ENCODE results near the gene BARX2.

BARX2 gene

GRCh38 chr11:129443276-129443675 is 67.6 kb downstream of the BARX2 start:
- DNase-seq, result no peak

DNA sequence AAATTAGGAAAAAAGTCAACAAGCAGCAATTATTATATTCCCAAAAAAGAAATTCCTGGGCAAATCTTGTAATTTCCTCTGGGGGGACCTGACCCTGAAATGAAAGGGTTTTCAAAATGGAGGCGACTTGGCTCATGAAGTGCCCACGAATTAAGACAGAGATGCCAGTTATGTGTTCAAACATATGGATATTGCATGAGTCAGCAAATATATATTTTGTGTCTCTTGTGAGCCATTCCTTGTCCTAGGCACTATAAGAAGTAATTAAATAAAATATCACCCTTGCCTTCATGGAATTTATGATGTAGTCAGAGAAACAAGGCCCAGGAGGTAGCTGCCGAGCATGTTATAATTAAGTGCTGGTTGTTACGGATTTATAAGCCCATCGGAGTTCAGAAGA is 68.6 kb downstream of the BARX2 start:
- no peak for DNase-seq

DNA sequence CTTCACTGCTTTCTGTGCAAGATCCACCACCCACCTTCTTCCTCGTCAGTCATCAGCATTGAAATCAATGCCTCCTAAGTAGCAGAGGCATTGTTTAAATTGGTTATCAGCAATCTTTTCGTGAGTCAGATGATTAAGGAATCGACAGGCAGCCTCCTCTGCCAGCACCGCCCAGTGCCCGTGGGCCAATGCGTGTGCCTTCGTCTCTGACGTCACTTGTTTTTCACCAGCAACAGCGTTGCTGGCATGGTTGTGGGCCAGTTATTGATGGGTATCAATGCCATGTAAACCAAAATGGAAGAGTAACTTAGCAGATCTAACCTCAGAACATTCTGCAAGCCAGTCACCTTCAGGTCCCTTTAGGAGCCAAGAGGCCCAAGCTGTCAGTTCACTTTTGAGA is 69.6 kb downstream of the BARX2 start:
- no peak for DNase-seq

- DNase-seq, result no peak
These were observed 70.9 kb downstream of the BARX2 start for GRCh38 chr11:129446572-129446971.

- DNase-seq, result no peak
These were observed 72.1 kb downstream of the BARX2 start for GRCh38 chr11:129447654-129448239.

GRCh38 chr11:129451524-129451923 is 75.9 kb downstream of the BARX2 start:
- DNase-seq, result no peak

DNA sequence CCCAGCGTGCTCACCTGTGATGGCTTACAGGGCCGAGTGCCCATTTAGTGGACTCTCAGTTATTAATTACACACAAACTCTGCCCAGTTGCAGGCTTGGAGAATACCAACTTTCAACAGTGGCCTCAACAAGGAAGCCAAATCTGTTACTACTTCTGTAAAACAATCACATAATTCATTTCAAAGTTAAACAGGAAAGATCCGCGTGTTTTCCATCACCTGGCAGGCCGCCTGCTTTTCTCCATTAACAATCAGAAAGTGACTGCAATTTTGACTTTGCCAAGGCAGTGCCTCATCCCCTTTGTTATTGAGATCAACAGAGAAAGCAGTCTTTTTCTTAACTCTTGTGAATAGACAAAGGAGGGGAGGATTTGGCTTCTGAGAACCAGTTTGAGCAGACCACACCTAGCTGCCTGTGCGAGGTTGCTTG is 77.7 kb downstream of the BARX2 start:
- no peak for DNase-seq

GRCh38 chr11:129455101-129455500 is 79.5 kb downstream of the BARX2 start:
- no peak for DNase-seq

- DNase-seq, result no peak
These were observed 80.4 kb downstream of the BARX2 start for GRCh38 chr11:129455756-129456655.

GRCh38 chr11:129457321-129457720 is 81.7 kb downstream of the BARX2 start:
- no peak for DNase-seq

- DNase-seq, result no peak
These were observed 82.6 kb downstream of the BARX2 start for GRCh38 chr11:129458278-129458677.

GRCh38 chr11:129458756-129459535 is 83.3 kb downstream of the BARX2 start:
- DNase-seq, result no peak

GRCh38 chr11:129460714-129461113 is 85.1 kb downstream of the BARX2 start:
- DNase-seq, result no peak

- no peak for DNase-seq
These were observed 108.4 kb downstream of the BARX2 start for GRCh38 chr11:129484068-129484467.

DNA sequence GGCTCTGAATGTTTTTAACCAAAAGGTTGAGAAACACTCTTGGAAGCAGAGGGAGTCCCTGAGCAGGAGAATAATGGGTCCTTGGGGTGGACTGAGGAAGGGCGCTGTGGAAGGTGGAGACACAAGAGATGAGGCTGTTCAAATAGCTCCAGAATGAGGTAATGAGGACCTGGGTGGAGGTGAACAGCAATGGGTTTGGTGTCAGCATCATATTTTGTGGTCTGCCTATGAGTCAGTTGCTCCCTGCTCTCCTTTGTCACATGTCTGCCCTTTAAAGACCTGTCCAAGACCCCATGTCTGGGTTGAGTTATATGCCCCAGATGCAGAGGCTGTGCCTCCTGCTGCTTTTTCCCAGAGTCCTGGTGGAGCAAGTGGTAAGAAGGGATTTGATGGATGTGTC is 113.6 kb downstream of the BARX2 start:
- no peak for DNase-seq

GRCh38 chr11:129490004-129490403 is 114.4 kb downstream of the BARX2 start:
- DNase-seq, result no peak

GRCh38 chr11:129493746-129494145 is 118.1 kb downstream of the BARX2 start:
- no peak for DNase-seq
